Mucosa of stomach (tissue), 1 donor: ENCODE measurements around the gene ARHGAP25.

Experiments
- H3K27me3 ChIP-seq: one replicate; pipeline ENCODE4 v1.7.0; 2013; ENCODE audit warnings: mild to moderate bottlenecking, low read length; ENCODE audit not compliant: control insufficient read depth, insufficient read depth
- H3K36me3 ChIP-seq: one replicate; pipeline ENCODE4 v1.7.0; 2013; ENCODE audit warnings: low read length; ENCODE audit not compliant: control insufficient read depth, insufficient read depth
- H3K4me1 ChIP-seq: one replicate; pipeline ENCODE4 v1.7.0; 2013; ENCODE audit warnings: mild to moderate bottlenecking, low read length; ENCODE audit not compliant: control insufficient read depth, insufficient read depth
- H3K4me3 ChIP-seq: one replicate; pipeline ENCODE4 v1.7.0; 2013; ENCODE audit warnings: low read length
- H3K9ac ChIP-seq: one replicate; pipeline ENCODE4 v1.7.0; 2013; ENCODE audit warnings: mild to moderate bottlenecking, low read length, moderate library complexity
- H3K9me3 ChIP-seq: one replicate; pipeline ENCODE4 v1.7.0; 2013; ENCODE audit warnings: mild to moderate bottlenecking, low read length, moderate library complexity; ENCODE audit not compliant: control insufficient read depth
- donor health status: Pancreatic carcinoma.

ARHGAP25 gene

GRCh38 chr2:68738906-68739594 is 4.4 kb downstream of the ARHGAP25 start:
- peaks cover 25% of the 10 kb centered on the region for H3K4me1 ChIP-seq
- H3K4me3 ChIP-seq, result no peak overlapping the region
- no peaks in the 10 kb centered on the region for H3K36me3 ChIP-seq
- H3K9ac ChIP-seq, result no peak overlapping the region
- no peaks in the 10 kb centered on the region for H3K27me3 ChIP-seq
- no peaks in the 10 kb centered on the region for H3K9me3 ChIP-seq

- no peaks in the 10 kb centered on the region for H3K27me3 ChIP-seq
- no peaks in the 10 kb centered on the region for H3K36me3 ChIP-seq
- H3K9me3 ChIP-seq, result no peaks in the 10 kb centered on the region
- H3K9ac ChIP-seq, result no peak overlapping the region
- no peak overlapping the region for H3K4me3 ChIP-seq
- H3K4me1 ChIP-seq, result peaks cover 25% of the 10 kb centered on the region
Observed at GRCh38 chr2:68739595-68740399, 5.2 kb downstream of the ARHGAP25 start.

- no peak overlapping the region for H3K9ac ChIP-seq
- H3K4me1 ChIP-seq, result peaks cover 25% of the 10 kb centered on the region
- H3K9me3 ChIP-seq, result no peaks in the 10 kb centered on the region
- no peak overlapping the region for H3K4me3 ChIP-seq
- H3K36me3 ChIP-seq, result no peaks in the 10 kb centered on the region
- no peaks in the 10 kb centered on the region for H3K27me3 ChIP-seq
Observed at GRCh38 chr2:68740400-68740914, 5.8 kb downstream of the ARHGAP25 start.

GRCh38 chr2:68741238-68741637 is 6.6 kb downstream of the ARHGAP25 start:
- H3K4me1 ChIP-seq, result peaks cover 25% of the 10 kb centered on the region

GRCh38 chr2:68741805-68742306 is 7.2 kb downstream of the ARHGAP25 start:
- no peaks in the 10 kb centered on the region for H3K9me3 ChIP-seq
- no peak overlapping the region for H3K4me3 ChIP-seq
- H3K9ac ChIP-seq, result no peak overlapping the region
- peaks cover 25% of the 10 kb centered on the region for H3K4me1 ChIP-seq
- no peaks in the 10 kb centered on the region for H3K36me3 ChIP-seq
- no peaks in the 10 kb centered on the region for H3K27me3 ChIP-seq

More at GRCh38 chr2:68741238-68741637, 6.6 kb downstream of the ARHGAP25 start:
- Histone ChIP-seq H3K9me3 (no peaks in the 10 kb centered on the region), H3K4me3 (no peak overlapping the region), H3K9ac (no peak overlapping the region), H3K27me3 (no peaks in the 10 kb centered on the region), H3K36me3 (no peaks in the 10 kb centered on the region)

GRCh38 chr2:68742626-68743415 is 8.2 kb downstream of the ARHGAP25 start:
- H3K9ac ChIP-seq, result no peak overlapping the region
- H3K4me3 ChIP-seq, result no peak overlapping the region
- no peaks in the 10 kb centered on the region for H3K9me3 ChIP-seq
- no peaks in the 10 kb centered on the region for H3K27me3 ChIP-seq
- no peaks in the 10 kb centered on the region for H3K36me3 ChIP-seq
- H3K4me1 ChIP-seq, result peaks cover 20% of the 10 kb centered on the region

GRCh38 chr2:68743531-68743930 is 8.9 kb downstream of the ARHGAP25 start:
- Histone ChIP-seq H3K9me3 (no peaks in the 10 kb centered on the region), H3K4me3 (no peak overlapping the region), H3K9ac (no peak overlapping the region), H3K36me3 (no peaks in the 10 kb centered on the region), H3K27me3 (no peaks in the 10 kb centered on the region), H3K4me1 (peaks cover 13% of the 10 kb centered on the region)

- H3K4me3 ChIP-seq, result no peak overlapping the region
- H3K9ac ChIP-seq, result no peak overlapping the region
- no peaks in the 10 kb centered on the region for H3K27me3 ChIP-seq
- H3K36me3 ChIP-seq, result no peaks in the 10 kb centered on the region
- H3K4me1 ChIP-seq, result peaks cover 13% of the 10 kb centered on the region
- no peaks in the 10 kb centered on the region for H3K9me3 ChIP-seq
Observed at GRCh38 chr2:68744366-68744912, 9.8 kb downstream of the ARHGAP25 start.

- no peaks in the 10 kb centered on the region for H3K9me3 ChIP-seq
- H3K36me3 ChIP-seq, result no peaks in the 10 kb centered on the region
- no peak overlapping the region for H3K4me3 ChIP-seq
- no peak overlapping the region for H3K9ac ChIP-seq
- no peaks in the 10 kb centered on the region for H3K27me3 ChIP-seq
- peaks cover 13% of the 10 kb centered on the region for H3K4me1 ChIP-seq
Observed at GRCh38 chr2:68745006-68745405, 10.4 kb downstream of the ARHGAP25 start.

- Histone ChIP-seq H3K27me3 (no peaks in the 10 kb centered on the region), H3K4me1 (no peaks in the 10 kb centered on the region), H3K4me3 (no peak overlapping the region), H3K36me3 (no peaks in the 10 kb centered on the region), H3K9me3 (no peaks in the 10 kb centered on the region), H3K9ac (no peak overlapping the region)
Observed at GRCh38 chr2:68746408-68746807, 11.8 kb downstream of the ARHGAP25 start.

GRCh38 chr2:68747413-68747812 is 12.8 kb downstream of the ARHGAP25 start:
- H3K9me3 ChIP-seq, result no peaks in the 10 kb centered on the region
- H3K27me3 ChIP-seq, result no peaks in the 10 kb centered on the region
- no peak overlapping the region for H3K9ac ChIP-seq
- H3K4me3 ChIP-seq, result no peak overlapping the region
- peaks cover 6% of the 10 kb centered on the region for H3K4me1 ChIP-seq
- no peaks in the 10 kb centered on the region for H3K36me3 ChIP-seq
